HG03045 (cell line): ENCODE results near the gene NUP85.
"Not testable (repeated sequence)": the region's sequence is repeated elsewhere in the genome, so short reads cannot be mapped to it uniquely, and the experiment has no call there.

Experiments used
- ATAC-seq: cut with Tn5 transposase; IDR thresholded peaks from one replicate; pipeline ENCODE4 v1.9.1; 2021; ENCODE audit warnings: mild to moderate bottlenecking, moderate library complexity; ENCODE audit not compliant: unreplicated experiment

NUP85 gene

DNA sequence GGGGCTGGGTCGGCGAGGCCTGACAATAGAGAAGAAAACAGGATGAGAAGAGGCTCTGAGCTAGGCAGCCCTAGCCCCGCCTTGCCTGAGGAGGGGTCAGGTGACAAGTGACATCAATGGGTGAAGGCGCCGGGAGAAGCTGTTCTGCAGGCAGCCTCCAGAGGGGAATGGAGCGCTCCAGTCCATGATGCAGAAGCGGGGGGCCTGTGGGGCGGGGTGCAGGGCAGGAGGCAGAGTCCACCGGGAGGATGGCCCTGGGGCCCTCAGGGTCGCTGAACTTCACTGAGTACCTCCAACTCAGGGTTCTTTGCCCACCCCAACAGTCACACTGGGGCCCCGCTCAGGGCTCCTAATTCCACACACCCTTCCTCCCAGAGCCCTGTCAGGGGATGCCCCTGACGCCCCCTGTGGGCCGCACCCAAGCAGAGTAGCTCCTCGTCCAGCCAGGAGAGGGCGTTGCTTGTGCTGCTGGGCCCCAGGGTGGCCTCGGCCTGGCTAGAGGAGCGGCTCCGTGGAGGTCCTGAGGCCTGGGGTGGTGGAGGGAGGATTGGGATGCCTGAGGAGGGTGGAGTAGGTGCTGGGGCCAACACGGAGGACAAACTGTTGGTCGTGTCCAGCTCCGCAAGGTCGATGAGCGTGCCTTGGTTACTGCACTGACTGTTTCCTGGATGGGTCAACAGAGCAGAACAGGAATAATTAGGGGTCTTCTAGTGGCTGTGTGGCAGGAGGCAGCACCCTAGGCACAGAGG, 35.1 kb downstream of the NUP85 start:
- ATAC-seq, result no peak

DNA sequence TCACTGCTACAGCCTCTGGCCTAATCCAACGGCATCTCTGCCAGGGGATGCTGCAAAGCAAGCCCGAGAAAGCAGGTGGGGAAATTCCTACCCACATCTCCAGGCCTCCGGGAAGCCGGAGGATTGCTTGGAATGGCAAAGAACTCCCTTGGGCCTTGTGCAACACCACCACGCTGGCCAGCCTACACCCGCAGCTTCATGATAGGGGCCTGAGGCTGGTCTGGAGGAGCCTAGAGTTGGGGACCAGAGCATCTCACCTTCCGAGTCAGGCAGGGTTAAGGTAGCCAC, 35.6 kb downstream of the NUP85 start:
- no peak for ATAC-seq

DNA sequence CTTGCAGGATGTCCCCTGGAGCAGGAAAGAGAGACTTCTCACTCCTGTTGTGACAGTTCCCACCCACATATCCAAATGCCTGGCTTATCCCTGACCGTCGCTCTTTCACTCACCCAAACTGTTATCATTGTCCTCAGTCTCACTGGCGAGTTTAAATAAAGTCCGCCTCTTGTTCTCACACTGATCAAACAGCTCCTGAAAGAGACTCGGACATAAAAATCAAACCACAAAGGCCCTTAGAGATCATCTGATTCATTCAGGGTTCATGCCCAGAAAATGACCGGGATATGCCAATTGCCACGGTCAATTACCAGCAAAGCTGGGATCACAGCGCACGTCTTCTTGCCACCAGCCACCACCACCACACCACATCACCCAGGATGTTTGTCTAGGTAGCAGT, 36.0 kb downstream of the NUP85 start:
- no peak for ATAC-seq

DNA sequence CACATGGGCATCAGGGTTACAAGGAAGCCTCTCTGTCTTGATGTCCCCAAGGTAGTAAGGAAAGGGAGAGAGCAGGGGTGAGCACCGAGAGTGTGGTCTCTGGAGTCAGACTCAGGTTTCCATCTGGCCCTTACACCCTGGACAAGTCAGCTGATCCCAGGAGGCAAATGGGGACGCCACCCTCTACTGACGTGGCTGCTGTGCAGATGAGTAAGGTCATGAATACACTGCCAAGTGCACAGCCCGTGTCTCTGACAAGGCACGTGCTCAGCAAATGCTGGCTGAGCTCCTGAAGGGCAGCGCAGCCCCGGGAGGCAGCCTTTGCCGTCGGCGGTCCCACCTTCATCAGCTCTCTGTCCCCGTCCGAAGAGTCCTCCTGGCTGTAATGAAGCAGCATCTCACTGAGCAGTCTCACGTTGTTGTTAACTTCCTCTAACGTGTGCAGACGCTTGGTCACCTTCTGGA, 36.5 kb downstream of the NUP85 start:
- ATAC-seq, result no peak

DNA sequence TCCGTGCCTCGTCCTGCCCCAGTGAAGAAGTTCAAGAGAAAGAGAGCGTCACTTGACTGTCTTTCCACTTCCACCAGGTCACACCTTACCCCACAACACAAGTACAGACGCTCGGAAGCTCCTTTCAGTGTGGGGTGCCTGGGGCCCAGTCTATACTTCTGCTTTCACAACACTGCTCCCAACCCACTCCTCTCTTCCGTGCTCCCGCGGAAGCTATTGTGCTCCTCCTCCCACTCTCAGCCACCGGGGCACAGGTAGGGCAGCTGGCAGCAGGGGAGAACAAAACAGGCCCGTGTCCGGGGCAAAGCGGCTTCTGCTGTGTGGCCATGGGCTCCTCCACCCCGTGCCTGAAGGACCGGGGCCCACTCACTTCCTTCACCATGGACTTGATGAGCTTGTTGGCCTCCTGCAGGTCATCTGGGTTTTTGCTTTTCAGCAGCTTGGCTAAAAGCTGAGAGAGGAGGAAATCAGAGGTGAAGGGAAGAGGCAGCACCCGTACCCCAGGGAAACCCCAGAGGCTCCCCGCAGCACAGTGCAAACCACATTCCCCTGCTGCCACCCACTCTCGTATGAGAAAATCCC, 37.1 kb downstream of the NUP85 start:
- no peak for ATAC-seq

DNA sequence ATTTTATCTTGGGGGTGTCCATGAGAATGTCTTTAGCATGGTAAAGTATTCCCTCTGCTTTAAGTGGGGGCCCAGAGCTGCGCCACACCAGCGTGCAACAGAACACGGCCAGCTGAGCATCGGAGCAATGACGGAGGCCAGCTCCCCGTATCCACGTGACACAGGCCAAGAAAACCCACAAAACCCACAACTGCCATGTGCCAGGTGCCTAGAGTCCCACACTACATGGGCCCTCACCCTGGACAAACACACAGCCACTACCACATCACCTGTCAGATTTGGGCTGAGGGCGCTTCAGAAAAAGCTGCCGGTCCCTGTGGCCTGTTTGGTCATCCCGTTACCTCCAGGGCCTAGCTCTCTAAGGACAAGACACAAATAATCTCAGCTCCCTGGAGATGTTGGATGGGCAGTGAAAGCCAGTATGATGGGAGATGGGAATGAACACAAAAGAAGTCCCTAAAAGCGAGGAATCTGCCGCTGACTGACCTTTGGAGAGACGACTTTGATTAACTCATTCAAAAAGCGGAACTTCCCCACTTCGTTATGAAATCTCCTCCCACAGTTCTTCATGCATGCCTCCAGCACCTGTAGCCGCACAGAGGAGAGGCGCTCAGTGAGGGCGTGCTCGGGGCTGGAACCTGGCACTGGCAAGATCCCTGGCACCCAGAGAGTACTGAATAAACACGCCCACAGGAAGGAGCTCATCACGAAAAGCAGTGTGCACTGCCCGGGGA, 38.8 kb downstream of the NUP85 start:
- no peak for ATAC-seq

DNA sequence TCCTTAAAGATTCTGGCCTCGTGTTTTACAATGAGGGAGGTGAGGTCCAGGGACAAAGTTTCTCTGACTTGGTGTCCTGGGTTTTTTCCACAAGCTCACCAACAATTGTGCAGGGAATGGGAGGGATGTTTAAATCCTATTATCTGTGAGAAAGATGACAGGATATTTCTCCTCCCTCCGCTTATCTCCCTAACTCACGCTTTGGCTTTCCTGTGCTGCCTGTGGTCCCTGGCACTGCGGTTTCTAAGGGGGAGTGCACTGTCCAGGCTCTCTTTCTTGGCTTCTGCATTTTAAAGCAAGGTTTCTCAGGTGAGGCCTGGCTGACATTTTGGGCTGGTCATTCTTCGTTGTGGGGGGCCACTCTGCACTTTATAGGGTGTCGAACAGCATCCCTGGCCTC, 39.5 kb downstream of the NUP85 start:
- ATAC-seq, result no peak

DNA sequence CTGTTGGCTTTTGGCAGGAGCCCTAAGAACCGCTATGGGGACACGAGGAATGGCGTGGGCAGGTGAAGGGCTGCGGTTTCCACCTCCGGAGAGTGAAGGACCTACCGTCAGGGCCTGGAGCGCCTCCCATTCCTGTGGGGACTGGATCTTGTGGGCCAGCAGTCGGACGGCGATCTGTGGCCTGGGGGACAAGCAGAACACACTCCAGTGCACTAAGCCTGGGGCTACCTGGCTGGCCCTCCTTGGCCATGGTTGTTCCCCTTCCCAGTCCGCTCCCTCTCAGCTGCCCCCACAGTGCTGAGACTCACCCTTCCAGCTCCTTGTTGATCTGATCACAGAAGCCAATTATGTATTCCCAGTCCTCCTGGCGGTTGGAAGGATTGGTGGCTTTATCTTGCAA, 40.9 kb downstream of the NUP85 start:
- no peak for ATAC-seq

DNA sequence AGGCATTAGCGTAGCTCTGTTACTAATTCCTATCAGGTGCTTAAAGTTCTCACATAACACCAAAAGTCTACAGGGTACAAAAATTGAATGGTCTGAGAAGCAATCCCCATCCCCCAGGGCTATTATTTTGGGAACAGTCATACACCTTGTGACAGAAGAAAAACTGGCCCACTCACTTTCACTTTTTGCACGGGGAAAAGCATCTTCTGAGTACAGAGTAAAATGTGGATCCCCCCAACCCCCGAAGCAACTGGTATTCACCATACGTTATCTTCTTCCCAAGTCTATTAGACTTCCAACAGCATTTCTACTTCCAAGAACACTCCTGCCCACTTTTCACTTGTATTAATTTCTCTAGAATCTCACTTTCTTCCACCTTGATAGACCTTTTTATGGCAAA, 44.1 kb downstream of the NUP85 start:
- ATAC-seq, result no peak

DNA sequence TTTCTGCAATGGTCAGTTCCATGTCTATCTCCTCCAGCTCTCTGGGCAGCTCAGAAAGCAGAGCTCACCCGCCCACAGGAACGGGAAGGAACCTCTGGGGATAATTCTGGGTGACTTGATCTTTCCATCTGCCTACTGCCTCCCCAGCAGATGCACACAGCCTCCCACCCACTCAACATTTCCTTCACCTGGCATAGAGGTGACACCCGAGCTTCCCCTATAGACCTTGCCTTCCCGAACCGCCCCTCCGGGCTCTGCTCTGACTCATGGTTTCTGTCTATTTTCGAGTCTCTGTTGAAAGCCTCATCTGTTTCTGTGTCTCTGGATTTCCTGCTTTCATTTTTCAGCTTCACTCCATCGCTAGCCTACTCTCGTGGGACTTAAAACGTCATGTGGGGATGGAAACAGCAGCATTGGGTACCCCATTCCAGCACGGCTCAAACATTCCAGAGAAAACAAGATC, 44.6 kb downstream of the NUP85 start:
- peak; percentile 85 for ATAC-seq

DNA sequence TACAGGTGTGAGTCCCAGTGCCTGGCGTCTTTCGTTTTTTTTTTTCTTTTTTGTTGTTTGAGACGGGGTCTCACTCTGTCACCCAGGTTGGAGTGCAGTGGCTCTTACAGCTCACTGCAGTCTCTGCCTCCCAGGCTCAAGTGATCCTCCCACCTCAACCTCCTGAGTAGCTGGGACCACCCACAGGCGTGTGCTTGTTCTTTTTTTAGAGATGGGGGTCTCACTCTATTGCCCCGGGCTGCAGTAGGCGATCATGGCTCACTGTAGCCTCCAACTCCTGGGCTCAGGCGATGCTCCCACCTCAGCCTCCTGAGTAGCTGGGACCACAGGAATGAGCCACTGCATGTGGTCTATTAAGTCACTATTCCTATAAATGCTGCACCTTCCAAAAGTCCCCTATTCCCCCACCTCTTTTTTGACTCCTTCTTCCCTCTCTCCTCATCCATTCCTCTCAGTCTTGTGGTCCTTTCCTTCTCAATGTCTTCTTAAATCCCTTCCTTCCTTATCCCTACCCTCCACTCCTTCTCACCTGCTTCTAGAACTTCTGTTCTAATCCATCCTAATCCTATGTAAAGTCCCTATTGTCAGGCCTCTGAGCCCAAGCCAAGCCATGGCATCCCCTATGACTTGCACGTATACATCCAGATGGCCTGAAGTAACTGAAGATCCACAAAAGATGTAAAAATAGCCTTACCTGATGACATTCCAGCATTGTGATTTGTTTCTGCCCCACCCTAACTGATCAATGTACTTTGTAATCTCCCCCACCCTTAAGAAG, 46.7 kb downstream of the NUP85 start:
- ATAC-seq, result no peak

DNA sequence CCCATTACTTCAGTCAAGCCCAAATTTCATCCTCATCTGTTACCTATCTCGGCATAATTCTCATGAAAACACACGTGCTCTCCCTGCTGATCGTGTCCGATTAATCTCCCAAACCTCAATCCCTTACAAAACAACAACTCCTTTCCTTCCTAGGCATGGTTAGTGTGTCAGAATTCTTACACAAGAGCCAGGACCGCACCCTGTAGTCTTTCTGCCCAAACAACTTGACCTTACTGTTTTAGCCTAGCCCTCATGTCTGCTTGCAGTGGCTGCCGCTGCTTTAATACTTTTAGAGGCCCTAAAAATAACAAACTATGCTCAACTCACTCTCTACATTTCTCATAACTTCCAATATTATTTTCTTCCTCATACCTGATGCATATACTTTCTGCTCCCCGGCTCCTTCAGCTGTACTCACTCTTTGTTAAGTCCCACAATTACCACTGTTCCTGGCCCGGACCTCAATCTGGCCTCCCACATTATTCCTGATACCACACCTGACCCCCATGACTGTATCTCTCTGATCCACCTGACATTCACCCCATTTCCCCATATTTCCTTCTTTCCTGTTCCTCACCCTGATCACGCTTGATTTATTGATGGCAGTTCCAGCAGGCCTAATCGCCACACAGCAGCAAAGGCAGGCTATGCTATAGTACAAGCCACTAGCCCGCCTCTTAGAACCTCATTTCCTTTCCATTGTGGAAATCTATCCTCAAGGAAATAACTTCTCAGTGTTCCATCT, 50.6 kb downstream of the NUP85 start:
- ATAC-seq, result not testable (repeated sequence)

DNA sequence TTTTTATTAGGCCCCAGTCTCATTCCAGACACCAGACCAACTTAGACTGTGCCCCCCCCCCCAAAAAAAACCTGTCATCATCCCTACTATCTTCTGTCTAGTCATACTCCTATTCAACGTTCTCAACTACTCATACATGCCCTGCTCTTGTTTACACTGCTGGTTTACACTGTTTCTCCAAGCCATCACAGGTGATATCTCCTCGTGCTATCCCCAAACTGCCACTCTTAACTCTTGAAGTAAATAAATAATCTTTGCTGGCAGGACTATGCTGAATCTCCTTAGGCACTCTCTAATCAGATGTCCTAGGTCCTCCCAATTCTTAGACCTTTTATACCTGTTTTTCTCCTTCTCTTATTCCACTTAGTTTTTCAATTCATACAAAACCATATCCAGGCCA, 51.7 kb downstream of the NUP85 start:
- ATAC-seq, result not testable (repeated sequence)

DNA sequence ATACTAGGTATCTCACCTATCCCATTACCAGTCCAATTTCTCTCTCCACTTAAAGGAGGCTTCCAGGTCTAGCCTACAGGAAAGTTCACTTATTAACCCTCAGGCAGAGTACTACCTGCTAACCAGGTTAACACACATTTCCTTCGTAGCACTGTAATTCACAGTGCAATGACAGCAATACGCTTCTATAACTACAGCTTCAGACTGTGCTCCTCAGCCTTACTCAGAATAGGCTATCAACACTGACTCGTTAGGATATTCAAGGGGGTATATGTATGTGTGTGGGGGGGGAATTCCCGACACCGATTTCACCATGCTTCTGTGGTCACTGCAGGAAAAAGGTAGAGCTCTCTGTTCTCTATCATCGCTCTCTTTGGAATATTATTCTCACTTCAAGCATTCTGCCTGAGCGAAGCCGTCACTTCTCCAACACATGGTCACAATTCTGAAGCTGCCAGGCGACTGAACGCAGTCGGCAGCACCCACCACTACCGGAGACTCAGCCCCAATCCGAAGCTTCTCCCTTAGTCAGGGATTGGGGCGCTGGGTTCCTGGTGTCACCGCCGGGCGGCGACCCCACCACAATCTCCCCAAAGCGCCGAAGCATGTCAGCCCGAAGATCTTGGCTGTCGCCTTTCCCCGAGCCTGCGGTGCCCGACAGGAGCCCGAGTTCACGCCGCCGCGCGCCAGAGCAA, 55.3 kb downstream of the NUP85 start:
- ATAC-seq, result peak; percentile 29

DNA sequence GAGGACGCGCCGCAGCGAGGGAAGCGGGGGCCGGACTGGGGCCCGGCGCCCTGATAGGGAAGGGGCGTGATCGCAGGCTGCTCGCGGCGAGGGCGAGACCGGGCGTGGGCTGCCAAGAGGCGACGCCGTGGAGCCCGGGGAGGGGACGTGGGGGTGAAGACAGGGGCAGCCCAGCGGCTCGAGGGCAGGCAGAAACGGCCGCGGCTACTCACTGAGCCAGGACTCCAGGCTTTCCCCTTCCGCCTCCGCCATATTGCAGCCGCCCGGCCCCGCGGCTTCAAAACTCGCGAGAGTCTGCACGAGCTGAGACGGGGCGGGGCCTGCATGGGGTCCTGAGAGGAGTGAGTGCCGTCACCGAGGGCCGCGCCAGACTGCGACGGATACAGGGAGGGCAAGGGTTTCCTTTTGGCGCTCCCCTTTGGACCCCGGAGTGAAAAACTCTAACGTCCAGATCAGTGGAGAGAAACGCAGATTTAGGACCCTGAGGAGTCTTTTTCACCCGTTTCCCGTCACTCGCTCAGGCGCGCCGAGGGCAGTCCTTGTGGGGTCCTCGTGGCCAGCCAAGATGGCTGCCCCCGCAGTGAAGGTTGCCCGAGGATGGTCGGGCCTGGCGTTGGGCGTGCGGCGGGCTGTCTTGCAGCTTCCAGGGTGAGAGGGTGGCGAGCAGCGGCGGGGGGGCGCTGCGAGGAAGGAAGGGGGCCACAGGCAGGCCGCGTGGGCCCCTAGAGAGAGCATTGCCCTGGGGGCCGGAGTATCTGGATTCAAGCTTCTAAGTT, 56.0 kb downstream of the NUP85 start, which contains the start of the genes GGA3 and MRPS7:
Gene GGA3, minus strand, starts transcription at position 271 of the 776 bp plus-strand sequence. Its CDS starts 19 bp downstream, at position 252.
Gene MRPS7, plus strand, starts transcription at position 544 of the 776 bp plus-strand sequence. Its CDS starts 22 bp downstream, at position 566.
- ATAC-seq, result peak; percentile 84

DNA sequence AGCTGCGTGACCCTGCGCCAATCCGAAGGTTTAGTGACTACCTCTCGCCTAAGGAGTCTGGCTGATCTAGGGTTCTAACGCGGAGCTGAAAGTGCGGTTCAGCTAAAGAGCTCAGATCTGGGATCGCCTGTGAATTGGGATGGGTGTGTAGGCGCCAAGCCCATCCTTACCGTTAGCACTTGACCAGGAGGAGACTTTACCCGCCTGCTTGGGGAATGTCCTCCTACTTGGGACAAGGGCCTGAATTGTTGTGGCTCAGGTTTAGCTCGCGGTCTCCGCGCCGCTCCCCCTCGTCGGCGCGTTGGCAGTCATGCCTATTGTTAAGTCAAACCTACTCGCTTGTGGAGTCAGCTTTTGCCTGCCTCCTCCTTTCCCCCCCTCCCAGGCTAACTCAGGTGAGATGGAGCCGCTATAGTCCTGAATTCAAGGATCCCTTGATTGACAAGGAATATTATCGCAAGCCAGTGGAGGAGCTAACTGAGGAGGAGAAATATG, 56.7 kb downstream of the NUP85 start:
- ATAC-seq, result peak; percentile 3

DNA sequence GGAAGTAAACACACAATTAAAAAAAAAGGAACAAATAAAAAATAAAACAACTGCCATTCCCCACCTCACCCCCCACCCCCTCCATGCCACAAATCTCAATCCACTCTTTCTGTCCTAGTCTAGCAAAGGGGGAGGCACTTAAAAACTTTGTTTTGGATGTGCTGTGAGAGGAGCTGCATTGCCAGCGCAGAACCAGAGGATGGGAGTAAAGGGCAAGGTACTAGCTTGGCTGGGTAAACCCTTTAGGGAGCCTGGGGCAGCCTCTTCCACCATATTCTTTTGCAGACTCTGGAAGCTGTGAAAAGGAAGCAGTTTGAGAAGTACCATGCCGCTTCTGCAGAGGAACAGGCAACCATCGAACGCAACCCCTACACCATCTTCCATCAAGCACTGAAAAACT, 57.6 kb downstream of the NUP85 start:
- ATAC-seq, result no peak

DNA sequence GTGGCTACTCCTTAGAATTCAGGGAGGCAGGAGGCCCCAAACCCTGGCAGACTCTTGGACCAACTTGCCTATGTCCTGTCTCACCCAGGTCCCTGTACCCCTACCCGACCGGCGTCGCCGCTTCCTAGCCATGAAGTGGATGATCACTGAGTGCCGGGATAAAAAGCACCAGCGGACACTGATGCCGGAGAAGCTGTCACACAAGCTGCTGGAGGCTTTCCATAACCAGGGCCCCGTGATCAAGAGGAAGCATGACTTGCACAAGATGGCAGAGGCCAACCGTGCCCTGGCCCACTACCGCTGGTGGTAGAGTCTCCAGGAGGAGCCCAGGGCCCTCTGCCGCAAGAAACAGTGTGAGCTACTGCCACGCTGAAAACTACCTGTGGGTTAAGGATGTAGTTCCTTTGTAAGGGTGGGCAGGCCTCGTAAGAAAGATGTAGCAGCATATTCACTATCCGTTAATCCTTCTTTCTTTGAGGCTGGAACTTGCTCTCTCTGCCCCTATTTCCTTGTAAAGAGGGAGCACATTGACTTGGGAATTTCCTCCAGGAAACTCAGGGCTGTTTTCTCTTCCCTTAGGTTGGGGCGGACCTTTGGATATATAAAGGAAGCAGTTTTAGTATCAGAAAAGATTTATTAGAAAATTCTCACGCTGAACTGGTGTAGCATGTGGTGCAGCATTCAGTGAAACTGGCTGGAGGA, 60.3 kb downstream of the NUP85 start:
- ATAC-seq, result no peak
